HEK293 (cell line): ENCODE results near the gene SLC6A9.

Experiments used
- ATF2 ChIP-seq: fragments of 450-650 bp; formaldehyde crosslinking; IDR thresholded peaks from 2 replicates; pipeline ENCODE4 v1.5.1; 2016; ENCODE audit warnings: missing biosample characterization, missing genetic modification characterization, low read depth
- CTCF ChIP-seq: fragments of 450-650 bp; formaldehyde crosslinking; IDR thresholded peaks from 2 replicates; pipeline ENCODE4 v1.5.1; 2016; ENCODE audit warnings: missing biosample characterization, missing genetic modification characterization
- MEIS1 ChIP-seq: sonication (generic); formaldehyde crosslinking; IDR thresholded peaks from 2 replicates; pipeline ENCODE4 v1.8.1; 2022; ENCODE audit warnings: missing genetic modification reagents, mild to moderate bottlenecking, borderline replicate concordance
- PRDM1 ChIP-seq: fragments of 450-650 bp; formaldehyde crosslinking; IDR thresholded peaks from 2 replicates; pipeline ENCODE4; 2016; ENCODE audit warnings: missing biosample characterization, missing genetic modification characterization
- ZBTB26 ChIP-seq: fragments of 450-650 bp; formaldehyde crosslinking; optimal IDR thresholded peaks from 2 replicates; pipeline ENCODE3; 2016; ENCODE audit warnings: missing biosample characterization, mild to moderate bottlenecking, missing genetic modification characterization
- ZEB2 ChIP-seq: fragments of 450-650 bp; formaldehyde crosslinking; IDR thresholded peaks from 2 replicates; pipeline ENCODE4 v1.5.1; 2016; ENCODE audit warnings: missing biosample characterization, missing genetic modification characterization
- ZFP41 ChIP-seq: fragments of 450-650 bp; formaldehyde crosslinking; IDR thresholded peaks from 2 replicates; pipeline ENCODE4 v1.5.1; 2016; ENCODE audit warnings: missing biosample characterization, missing genetic modification characterization, borderline replicate concordance
- ZNF114 ChIP-seq: fragments of 450-650 bp; formaldehyde crosslinking; IDR thresholded peaks from 2 replicates; pipeline ENCODE4 v1.5.0; 2017; ENCODE audit warnings: missing biosample characterization, missing genetic modification characterization
- ZNF26 ChIP-seq: fragments of 450-650 bp; formaldehyde crosslinking; IDR thresholded peaks from 2 replicates; pipeline ENCODE4 v1.5.1; 2016; ENCODE audit warnings: missing biosample characterization, missing genetic modification characterization
- ZNF292 ChIP-seq: fragments of 450-650 bp; formaldehyde crosslinking; IDR thresholded peaks from 2 replicates; pipeline ENCODE4 v1.5.1; 2016; ENCODE audit warnings: low read depth, missing biosample characterization, missing genetic modification characterization, borderline replicate concordance
- ZNF391 ChIP-seq: fragments of 450-650 bp; formaldehyde crosslinking; IDR thresholded peaks from 2 replicates; pipeline ENCODE4 v1.5.1; 2016; ENCODE audit warnings: low read depth, missing biosample characterization, missing genetic modification characterization, borderline replicate concordance
- ZNF571 ChIP-seq: fragments of 450-650 bp; formaldehyde crosslinking; IDR thresholded peaks from 2 replicates; pipeline ENCODE4 v1.5.0; 2017; ENCODE audit warnings: missing biosample characterization, missing genetic modification characterization
- ZNF776 ChIP-seq: fragments of 450-650 bp; formaldehyde crosslinking; IDR thresholded peaks from 2 replicates; pipeline ENCODE4 v1.5.0; 2017; ENCODE audit warnings: missing biosample characterization, missing genetic modification characterization, borderline replicate concordance

GRCh38 chr1:43991200-43991475, 40.1 kb downstream of the SLC6A9 start:
- TF ChIP-seq CTCF (tag by site-specific recombination) (no peak), PRDM1 (tag by site-specific recombination) (peak; percentile 68), ZNF571 (no peak), ZNF391 (no peak), ZNF114 (tag by site-specific recombination) (no peak), ZEB2 (tag by site-specific recombination) (no peak), ZNF292 (tag by site-specific recombination) (no peak), ZBTB26 (tag by site-specific recombination) (no peak), ZNF26 (tag by site-specific recombination) (no peak), ZNF776 (tag by site-specific recombination) (no peak), ZFP41 (tag by site-specific recombination) (no peak), MEIS1 (no peak), ATF2 (tag by site-specific recombination) (no peak)
